Spleen (tissue), 7 donors: ENCODE measurements around the gene PRDX3.

Experiments
- POLR2A ChIP-seq, 3 donors: fragments of 450-650 bp; IDR thresholded peaks; one replicate each; pipeline ENCODE4 v1.5.1; 2017; ENCODE audit warnings: antibody characterized with exemption in 3 of 3, mild to moderate bottlenecking in 1 of 3
- TF ChIP-seq, protein P1 (sequence below), 11 experiments: fragments of 200-600 bp in 7 of 11; fragments of 450-650 bp in 4 of 11; sonication (generic) in 4 of 11; IDR thresholded peaks in 8 of 11; conservative IDR thresholded peaks in 3 of 11; 1 replicate in 7 of 11; 2 replicates in 4 of 11; pipeline versions ENCODE4 v1.4.0 to v1.8.0; 2016 to 2021; ENCODE audit warnings: antibody characterized with exemption in 11 of 11, inconsistent platforms in 4 of 11, mild to moderate bottlenecking in 1 of 11
- donor health status: DM: no; HTN: no; CAD: no; lungs with moderate emphysema.
- donor health status: DM: no; HTN: no; CAD: no.
- donor health status: DM: no; HTN: no; CAD: no.

DNA sequence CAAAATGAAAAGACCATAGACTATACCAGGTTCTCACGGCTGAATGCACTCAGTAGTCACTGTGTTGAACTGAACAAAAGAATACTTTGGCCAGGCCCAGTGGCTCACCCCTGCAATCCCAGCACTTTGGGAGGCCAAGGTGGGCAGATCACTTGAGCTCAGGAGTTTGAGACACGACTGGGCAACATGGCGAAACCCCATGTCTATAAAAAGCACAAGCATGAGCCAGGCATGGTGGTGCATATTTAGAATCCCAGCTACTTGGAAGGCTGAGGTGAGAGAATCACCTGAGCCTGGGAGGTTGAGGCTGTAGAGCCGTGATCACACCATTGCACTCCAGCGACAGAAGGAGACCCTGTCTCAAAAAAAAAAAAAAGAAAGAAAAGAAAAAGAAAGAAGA, 25.6 kb downstream of the PRDX3 start:
- TF ChIP-seq, protein P1, sequence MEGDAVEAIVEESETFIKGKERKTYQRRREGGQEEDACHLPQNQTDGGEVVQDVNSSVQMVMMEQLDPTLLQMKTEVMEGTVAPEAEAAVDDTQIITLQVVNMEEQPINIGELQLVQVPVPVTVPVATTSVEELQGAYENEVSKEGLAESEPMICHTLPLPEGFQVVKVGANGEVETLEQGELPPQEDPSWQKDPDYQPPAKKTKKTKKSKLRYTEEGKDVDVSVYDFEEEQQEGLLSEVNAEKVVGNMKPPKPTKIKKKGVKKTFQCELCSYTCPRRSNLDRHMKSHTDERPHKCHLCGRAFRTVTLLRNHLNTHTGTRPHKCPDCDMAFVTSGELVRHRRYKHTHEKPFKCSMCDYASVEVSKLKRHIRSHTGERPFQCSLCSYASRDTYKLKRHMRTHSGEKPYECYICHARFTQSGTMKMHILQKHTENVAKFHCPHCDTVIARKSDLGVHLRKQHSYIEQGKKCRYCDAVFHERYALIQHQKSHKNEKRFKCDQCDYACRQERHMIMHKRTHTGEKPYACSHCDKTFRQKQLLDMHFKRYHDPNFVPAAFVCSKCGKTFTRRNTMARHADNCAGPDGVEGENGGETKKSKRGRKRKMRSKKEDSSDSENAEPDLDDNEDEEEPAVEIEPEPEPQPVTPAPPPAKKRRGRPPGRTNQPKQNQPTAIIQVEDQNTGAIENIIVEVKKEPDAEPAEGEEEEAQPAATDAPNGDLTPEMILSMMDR (IDR thresholded peaks at IDR 0.05 in 8 of 11, conservative IDR thresholded peaks at IDR 0.05 in 3 of 11): no peak
- TF ChIP-seq POLR2A (IDR thresholded peaks at IDR 0.05): no peak
